Stimulated activated CD4-positive, alpha-beta T cell treated with anti-CD3 and anti-CD28 coated beads, Interleukin-12 subunit alpha, Interleukin-12 subunit beta, amount 100 ng/mL, for 24 hours (primary cell): Measurements from ENCODE around the gene CENPM.

Experiments used
- DNase-seq, 2 experiments: peaks; one replicate each; pipeline ENCODE4 v3.0.0-alpha.2; 2020; ENCODE audit warnings: low read depth in 2 of 2

The CENPM gene

GRCh38 chr22:41933411-41934177 is 13.4 kb downstream of the CENPM start:
- no peak for DNase-seq

GRCh38 chr22:41932353-41932752 is 14.6 kb downstream of the CENPM start:
- no peak for DNase-seq

GRCh38 chr22:41931701-41932269 is 15.2 kb downstream of the CENPM start:
- no peak for DNase-seq

- no peak for DNase-seq
These were observed 17.5 kb downstream of the CENPM start for GRCh38 chr22:41929418-41929810.

GRCh38 chr22:41928593-41929417 is 18.1 kb downstream of the CENPM start:
- DNase-seq, result no peak

- DNase-seq, result no peak
These were observed 19.1 kb downstream of the CENPM start for GRCh38 chr22:41927813-41928212.

GRCh38 chr22:41925783-41926460 is 21.0 kb downstream of the CENPM start:
- peak; percentile 51 to 70 for DNase-seq

GRCh38 chr22:41923595-41924276 is 23.2 kb downstream of the CENPM start:
- DNase-seq, result no peak

- DNase-seq, result no peak
These were observed 23.9 kb downstream of the CENPM start for GRCh38 chr22:41922940-41923594.

- DNase-seq, result no peak
These were observed 24.6 kb downstream of the CENPM start for GRCh38 chr22:41922328-41922727.

GRCh38 chr22:41920271-41920976 is 26.5 kb downstream of the CENPM start:
- no peak for DNase-seq

- no peak for DNase-seq
These were observed 27.4 kb downstream of the CENPM start for GRCh38 chr22:41919357-41920224.

GRCh38 chr22:41917903-41918791 is 28.8 kb downstream of the CENPM start:
- DNase-seq, result no peak

GRCh38 chr22:41917375-41917902 is 29.5 kb downstream of the CENPM start:
- DNase-seq, result no peak

GRCh38 chr22:41916745-41917358 is 30.1 kb downstream of the CENPM start:
- DNase-seq, result no peak

- no peak for DNase-seq
These were observed 31.0 kb downstream of the CENPM start for GRCh38 chr22:41915786-41916493.
